HG03280 (cell line): ENCODE results near the gene TGFBR3.
A peak's percentile ranks its signal among the peaks of the same experiment; 100 is the strongest.
"Not testable (repeated sequence)": the region's sequence is repeated elsewhere in the genome, so short reads cannot be mapped to it uniquely, and the experiment has no call there.

Source experiments
- ATAC-seq: cut with Tn5 transposase; IDR thresholded peaks from one replicate; pipeline ENCODE4 v1.9.1; 2021; ENCODE audit warnings: mild to moderate bottlenecking, moderate library complexity; ENCODE audit not compliant: unreplicated experiment

The TGFBR3 gene

GRCh38 chr1:91884459-91885212 lies 1.3 kb downstream of the TGFBR3 start:
- ATAC-seq = no peak

- ATAC-seq = no peak
Observed at GRCh38 chr1:91883470-91883869, 2.5 kb downstream of the TGFBR3 start.

GRCh38 chr1:91881280-91881679 lies 4.7 kb downstream of the TGFBR3 start:
- ATAC-seq = no peak

- ATAC-seq = no peak
Observed at GRCh38 chr1:91879733-91880132, 6.2 kb downstream of the TGFBR3 start.

GRCh38 chr1:91877574-91878208 lies 8.3 kb downstream of the TGFBR3 start:
- peak; percentile 45 for ATAC-seq

- no peak for ATAC-seq
Observed at GRCh38 chr1:91876781-91877573, 9.0 kb downstream of the TGFBR3 start.

GRCh38 chr1:91876040-91876470 lies 9.9 kb downstream of the TGFBR3 start:
- peak; percentile 77 for ATAC-seq

GRCh38 chr1:91874167-91874566 lies 11.8 kb downstream of the TGFBR3 start:
- no peak for ATAC-seq

GRCh38 chr1:91872559-91873081 lies 13.3 kb downstream of the TGFBR3 start:
- ATAC-seq = no peak

- ATAC-seq = no peak
Observed at GRCh38 chr1:91872000-91872399, 14.0 kb downstream of the TGFBR3 start.

GRCh38 chr1:91870322-91870721 lies 15.6 kb downstream of the TGFBR3 start:
- no peak for ATAC-seq

GRCh38 chr1:91866425-91866824 lies 19.5 kb downstream of the TGFBR3 start:
- ATAC-seq = no peak

- no peak for ATAC-seq
Observed at GRCh38 chr1:91864017-91864700, 21.8 kb downstream of the TGFBR3 start.

GRCh38 chr1:91863498-91863897 lies 22.5 kb downstream of the TGFBR3 start:
- ATAC-seq = no peak

- no peak for ATAC-seq
Observed at GRCh38 chr1:91862120-91862519, 23.8 kb downstream of the TGFBR3 start.

GRCh38 chr1:91857557-91858239 lies 28.3 kb downstream of the TGFBR3 start:
- no peak for ATAC-seq

- ATAC-seq = no peak
Observed at GRCh38 chr1:91856996-91857395, 29.0 kb downstream of the TGFBR3 start.

- no peak for ATAC-seq
Observed at GRCh38 chr1:91854852-91855534, 31.0 kb downstream of the TGFBR3 start.

GRCh38 chr1:91853397-91853796 lies 32.6 kb downstream of the TGFBR3 start:
- no peak for ATAC-seq

GRCh38 chr1:91852011-91852410 lies 33.9 kb downstream of the TGFBR3 start:
- not testable (repeated sequence) for ATAC-seq
